GM23338 (cell line): ENCODE measurements around the gene STK24. TPM values are rescaled to one million over a fixed set of nuclear protein-coding genes. Genes with fewer than 3 reads are reported as not detected.

Experiments used
- ATAC-seq: fragments of 200-7000 bp; cut with Tn5 transposase; 3 replicates; pipeline ENCODE4 v1.9.1; 2020
- DNase-seq: peaks from one replicate; pipeline ENCODE4 v3.0.0-alpha.2; 2015; ENCODE audit warnings: low spot score
- H2AFZ ChIP-seq: fragments of 200-600 bp; sonication (generic); 2 replicates; pipeline ENCODE4 v1.8.0; 2016; ENCODE audit warnings: antibody characterized with exemption, mild to moderate bottlenecking, moderate library complexity
- H3F3A ChIP-seq: fragments of 200-600 bp; sonication (generic); replicated peaks from 2 replicates; pipeline ENCODE4 v1.8.0; 2017; ENCODE audit warnings: antibody characterized with exemption, mixed run types, low read depth
- H3K27ac ChIP-seq: fragments of 200-600 bp; sonication (generic); 2 replicates; pipeline ENCODE4 v1.6.1; 2016; ENCODE audit warnings: low read depth
- H3K27me3 ChIP-seq: fragments of 200-600 bp; sonication (generic); 2 replicates; pipeline ENCODE4 v1.8.0; 2016; ENCODE audit warnings: mild to moderate bottlenecking, mixed run types, moderate library complexity; ENCODE audit not compliant: insufficient read depth
- H3K36me3 ChIP-seq: fragments of 200-600 bp; sonication (generic); 2 replicates; pipeline ENCODE4 v1.8.0; 2016; ENCODE audit warnings: mild to moderate bottlenecking; ENCODE audit not compliant: insufficient read depth
- H3K4me1 ChIP-seq: fragments of 200-600 bp; sonication (generic); 2 replicates; pipeline ENCODE4 v1.8.0; 2016; ENCODE audit warnings: mild to moderate bottlenecking, moderate library complexity; ENCODE audit not compliant: insufficient read depth
- H3K4me2 ChIP-seq: fragments of 200-600 bp; sonication (generic); 2 replicates; pipeline ENCODE4 v1.7.1; 2017; ENCODE audit warnings: mixed run types
- H3K4me3 ChIP-seq: fragments of 200-600 bp; sonication (generic); 2 replicates; pipeline ENCODE4 v1.6.1; 2016; ENCODE audit warnings: mixed run types
- H3K79me2 ChIP-seq: fragments of 200-600 bp; sonication (generic); replicated peaks from 2 replicates; pipeline ENCODE4 v1.8.0; 2017; ENCODE audit warnings: mild to moderate bottlenecking; ENCODE audit not compliant: insufficient read depth
- H3K9me2 ChIP-seq: fragments of 200-600 bp; sonication (generic); 2 replicates; pipeline ENCODE4 v1.8.0; 2017; ENCODE audit not compliant: insufficient read depth
- H4K20me1 ChIP-seq: fragments of 200-600 bp; sonication (generic); replicated peaks from 2 replicates; pipeline ENCODE4 v1.8.0; 2017; ENCODE audit warnings: mild to moderate bottlenecking; ENCODE audit not compliant: insufficient read depth
- H3K27ac Mint-ChIP-seq: 2 replicates; pipeline ENCODE4 v1.8.0; 2020; ENCODE audit warnings: inconsistent platforms, mild to moderate bottlenecking, moderate library complexity, mixed read lengths
- H3K27me3 Mint-ChIP-seq: 3 replicates; pipeline ENCODE4 v1.8.0; 2022; ENCODE audit warnings: low read depth, mild to moderate bottlenecking, moderate library complexity, mixed read lengths, inconsistent platforms; ENCODE audit not compliant: insufficient read depth, poor library complexity
- H3K36me3 Mint-ChIP-seq: 3 replicates; pipeline ENCODE4 v1.8.0; 2021; ENCODE audit warnings: low read depth, mild to moderate bottlenecking, inconsistent platforms, moderate library complexity, mixed read lengths
- H3K4me1 Mint-ChIP-seq: 3 replicates; pipeline ENCODE4 v1.8.0; 2020; ENCODE audit warnings: mild to moderate bottlenecking, inconsistent platforms, mixed read lengths
- H3K4me3 Mint-ChIP-seq: 3 replicates; pipeline ENCODE4 v1.8.0; 2021; ENCODE audit warnings: moderate library complexity, mild to moderate bottlenecking, inconsistent platforms, mixed read lengths
- H3K9me3 Mint-ChIP-seq: 3 replicates; pipeline ENCODE4 v1.8.0; 2020; ENCODE audit warnings: moderate library complexity, mild to moderate bottlenecking, inconsistent platforms, mixed read lengths
- CREB1 ChIP-seq: fragments of 250-450 bp; sonication (Bioruptor Pico); IDR thresholded peaks from 2 replicates; pipeline ENCODE4 v1.5.0; 2020; ENCODE audit warnings: low read depth, mild to moderate bottlenecking, moderate library complexity
- CTCF ChIP-seq, 2 experiments: fragments of 200-600 bp in 1 of 2; sonication (generic) in 1 of 2; conservative IDR thresholded peaks; 2 replicates each; pipeline versions ENCODE4 v1.5.1 to v1.6.1; 2016 to 2017; ENCODE audit warnings: antibody characterized with exemption in 2 of 2, low read depth in 2 of 2, mild to moderate bottlenecking in 2 of 2, moderate library complexity in 1 of 2
- JUNB ChIP-seq: IDR thresholded peaks from one replicate; pipeline ENCODE4 v1.6.1; 2016; ENCODE audit warnings: antibody characterized with exemption; ENCODE audit not compliant: unreplicated experiment
- NANOG ChIP-seq: IDR thresholded peaks from 2 replicates; pipeline ENCODE4 v1.6.1; 2016; ENCODE audit warnings: antibody characterized with exemption, borderline replicate concordance
- POLR2AphosphoS5 ChIP-seq: IDR thresholded peaks from 2 replicates; pipeline ENCODE4 v1.6.1; 2016; ENCODE audit warnings: antibody characterized with exemption, low read depth
- REST ChIP-seq: IDR thresholded peaks from one replicate; pipeline ENCODE4 v1.6.1; 2018; ENCODE audit warnings: antibody characterized with exemption; ENCODE audit not compliant: unreplicated experiment
- STAT1 ChIP-seq: IDR thresholded peaks from one replicate; pipeline ENCODE4 v1.6.1; 2016; ENCODE audit warnings: antibody characterized with exemption; ENCODE audit not compliant: unreplicated experiment
- ZNF114 ChIP-seq: fragments of 250-450 bp; sonication (Bioruptor Pico); IDR thresholded peaks from 2 replicates; pipeline ENCODE4 v1.5.0; 2020; ENCODE audit warnings: mild to moderate bottlenecking, moderate library complexity
- ZNF331 ChIP-seq: fragments of 250-450 bp; sonication (Bioruptor Pico); IDR thresholded peaks from 2 replicates; pipeline ENCODE4 v1.5.0; 2020; ENCODE audit warnings: low read depth, mild to moderate bottlenecking, moderate library complexity
- ZNF462 ChIP-seq: fragments of 250-450 bp; sonication (Bioruptor Pico); IDR thresholded peaks from 2 replicates; pipeline ENCODE4 v1.5.0; 2020; ENCODE audit warnings: mild to moderate bottlenecking, moderate library complexity
- polyA plus RNA-seq: library from polyadenylated mRNA; unstranded; fragments of >200 nt; fragmentation: Nextera tagmentation; extraction: Ambion mirVana; gene quantifications from 2 replicates; pipeline ENCODE4 v1.2.1, GENCODE V29; 2016
- total RNA-seq: library from RNA; depleted of rRNA; stranded (reverse); fragments of >200 nt; shearing (Covaris generic); gene quantifications from 2 replicates; pipeline ENCODE4 v1.2.3, GENCODE V29; 2014

STK24 gene
- total and polyA plus RNA-seq, 2 experiments from 2014 or later, result 56.5 to 144 TPM

GRCh38 chr13:98423417-98423816 is 153.5 kb downstream of the STK24 start:
- H4K20me1 ChIP-seq, result no peaks in the 10 kb centered on the region
- H3K4me2 ChIP-seq, result no peak overlapping the region
- DNase-seq, result no peak
- H3K27ac Mint-ChIP-seq, result no peak overlapping the region
- TF ChIP-seq ZNF114, result no peak
- no peaks in the 10 kb centered on the region for H3F3A ChIP-seq
- no peak overlapping the region for H3K4me3 Mint-ChIP-seq
- H3K4me3 ChIP-seq, result no peak overlapping the region
- no peaks in the 10 kb centered on the region for H3K27me3 ChIP-seq
- H3K27me3 Mint-ChIP-seq, result no peaks in the 10 kb centered on the region
- peaks cover 9% of the 10 kb centered on the region; the same call in 1 of the 2 replicates for H3K36me3 ChIP-seq
- H3K4me1 ChIP-seq, result no peaks in the 10 kb centered on the region
- no peaks in the 10 kb centered on the region; the same call in 2 of the 3 replicates for H3K9me3 Mint-ChIP-seq
- no peaks in the 10 kb centered on the region for H3K9me2 ChIP-seq
- H3K79me2 ChIP-seq, result no peaks in the 10 kb centered on the region
- no peak for ATAC-seq
- no peaks in the 10 kb centered on the region for H3K4me1 Mint-ChIP-seq
- H3K27ac ChIP-seq, result no peak overlapping the region
- no peak overlapping the region for H2AFZ ChIP-seq
- peaks cover 30% of the 10 kb centered on the region for H3K36me3 Mint-ChIP-seq

GRCh38 chr13:98422046-98422445 is 154.9 kb downstream of the STK24 start:
- ATAC-seq, result no peak
- TF ChIP-seq ZNF331, result no peak
- TF ChIP-seq JUNB, result no peak
- no peak for TF ChIP-seq NANOG
- no peak for TF ChIP-seq POLR2AphosphoS5
- no peak for TF ChIP-seq ZNF462 (CRISPR knock-in tag)
- no peak for TF ChIP-seq CTCF (conservative IDR thresholded peaks at IDR 0.05; ENCODE audit: low read depth in 2 of 2)
- TF ChIP-seq ZNF114, result no peak
- TF ChIP-seq STAT1, result no peak
- no peak for TF ChIP-seq REST
- TF ChIP-seq CREB1 (CRISPR knock-in tag), result no peak

More at GRCh38 chr13:98422046-98422445, 154.9 kb downstream of the STK24 start:
- Histone ChIP-seq H2AFZ (no peak overlapping the region), H3K27me3 (no peaks in the 10 kb centered on the region), H3K9me2 (no peaks in the 10 kb centered on the region), H3K4me3 (no peak overlapping the region), H3K79me2 (no peaks in the 10 kb centered on the region), H3K4me1 (no peaks in the 10 kb centered on the region), H3K4me2 (no peak overlapping the region), H4K20me1 (no peaks in the 10 kb centered on the region), H3K27ac (no peak overlapping the region), H3F3A (no peaks in the 10 kb centered on the region), H3K36me3 (peaks cover 9% of the 10 kb centered on the region; the same call in 1 of the 2 replicates)
- Mint-ChIP-seq H3K9me3 (no peaks in the 10 kb centered on the region), H3K27ac (no peak overlapping the region), H3K27me3 (no peaks in the 10 kb centered on the region), H3K36me3 (peaks cover 35% of the 10 kb centered on the region), H3K4me3 (no peak overlapping the region), H3K4me1 (no peaks in the 10 kb centered on the region)
- DNase-seq, result no peak
